Naive thymus-derived CD4-positive, alpha-beta T cell (primary cell): ENCODE measurements around the gene ROPN1. TPM values are rescaled to one million over a fixed set of nuclear protein-coding genes. Genes with fewer than 3 reads are reported as not detected.

Experiments
- ATAC-seq: fragments of 150-1000 bp; cut with Tn5 transposase; 2 replicates; pipeline ENCODE4 v1.10.0; 2021; ENCODE audit warnings: mild to moderate bottlenecking, moderate library complexity
- CTCF ChIA-PET: fragments of 350-600 bp; sonication (Branson Sonifier 250); formaldehyde crosslinking; loops from one replicate; lab custom pipeline; 2021; ENCODE audit warnings: antibody characterized with exemption; lab: Charles Lee
- POLR2A ChIA-PET: fragments of 350-600 bp; sonication (Branson Sonifier 250); formaldehyde crosslinking; loops from one replicate; lab custom pipeline; 2021; ENCODE audit warnings: antibody characterized with exemption, inconsistent platforms; lab: Charles Lee
- DNase-seq, 9 donors: peaks; one replicate each; pipeline versions ENCODE4 v3.0.0 to v3.0.0-alpha.2; 2020 to 2022; ENCODE audit warnings: mixed read lengths in 1 of 9
- H3K27ac ChIP-seq: one replicate; pipeline ENCODE4 v1.7.0; 2013; ENCODE audit warnings: mild to moderate bottlenecking, low read depth, low read length, moderate library complexity
- H3K27me3 ChIP-seq, 2 donors: one replicate each; pipeline ENCODE4 v1.7.0; 2013; ENCODE audit warnings: low read length in 2 of 2, mild to moderate bottlenecking in 2 of 2, moderate library complexity in 2 of 2; ENCODE audit not compliant: control insufficient read depth in 2 of 2, insufficient read depth in 2 of 2
- H3K36me3 ChIP-seq, 3 experiments: 1 replicate in 2 of 3; 2 replicates in 1 of 3; pipeline ENCODE4 v1.7.0; 2013; ENCODE audit warnings: low read length in 3 of 3, mild to moderate bottlenecking in 3 of 3, moderate library complexity in 1 of 3; ENCODE audit not compliant: insufficient read depth in 3 of 3, control insufficient read depth in 2 of 3
- H3K4me1 ChIP-seq, 2 donors: one replicate each; pipeline ENCODE4 v1.7.0; 2013; ENCODE audit warnings: low read length in 2 of 2, mild to moderate bottlenecking in 2 of 2, moderate library complexity in 1 of 2; ENCODE audit not compliant: control insufficient read depth in 2 of 2, insufficient read depth in 2 of 2
- H3K4me3 ChIP-seq: 2 replicates; pipeline ENCODE4 v1.7.0; 2013; ENCODE audit warnings: mild to moderate bottlenecking, low read length
- H3K9me3 ChIP-seq, 3 experiments: 1 replicate in 2 of 3; 2 replicates in 1 of 3; pipeline ENCODE4 v1.7.0; 2013; ENCODE audit warnings: low read length in 3 of 3; ENCODE audit not compliant: control insufficient read depth in 2 of 3
- H3K27ac Mint-ChIP-seq, 9 donors: one replicate each; pipeline ENCODE4 v1.8.0; 2020 to 2022; ENCODE audit warnings: mixed read lengths in 9 of 9, mild to moderate bottlenecking in 8 of 9, moderate library complexity in 5 of 9, inconsistent platforms in 2 of 9
- H3K27me3 Mint-ChIP-seq, 5 donors: one replicate each; pipeline ENCODE4 v1.8.0; 2021 to 2022; ENCODE audit warnings: mixed read lengths in 5 of 5, mild to moderate bottlenecking in 1 of 5
- H3K36me3 Mint-ChIP-seq, 5 donors: one replicate each; pipeline ENCODE4 v1.8.0; 2020 to 2022; ENCODE audit warnings: mixed read lengths in 5 of 5, mild to moderate bottlenecking in 3 of 5, inconsistent platforms in 1 of 5
- H3K4me1 Mint-ChIP-seq, 7 donors: one replicate each; pipeline ENCODE4 v1.8.0; 2020 to 2022; ENCODE audit warnings: mixed read lengths in 7 of 7, mild to moderate bottlenecking in 3 of 7, inconsistent platforms in 1 of 7
- H3K4me3 Mint-ChIP-seq, 10 donors: one replicate each; pipeline ENCODE4 v1.8.0; 2020 to 2022; ENCODE audit warnings: mild to moderate bottlenecking in 10 of 10, mixed read lengths in 10 of 10, moderate library complexity in 6 of 10, inconsistent platforms in 2 of 10
- H3K9me3 Mint-ChIP-seq, 11 donors: one replicate each; pipeline ENCODE4 v1.8.0; 2020 to 2022; ENCODE audit warnings: mixed read lengths in 11 of 11, mild to moderate bottlenecking in 4 of 11, inconsistent platforms in 1 of 11, moderate library complexity in 1 of 11
- intact Hi-C, 2 donors: fragments of 100-400 bp; cut with micrococcal nuclease; formaldehyde crosslinking; loops; one replicate each; pipeline ENCODE4 v1.15.1; 2023
- polyA plus RNA-seq, 2 donors: library from polyadenylated mRNA; unstranded; fragments of 300-500 nt; fragmentation: Illumina TruSeq; gene quantifications; one replicate each; pipeline ENCODE4 v1.2.3, GENCODE V29; 2021
- total RNA-seq, 6 experiments: library from RNA in 5 of 6; stranded (reverse) in 5 of 6; gene quantifications; 1 replicate in 5 of 6; 2 replicates in 1 of 6; pipeline ENCODE4 v1.2.3 and lab custom pipeline; 2021 to 2026

The ROPN1 gene
- total and polyA plus RNA-seq, 7 experiments from 2014 or later = not detected

GRCh38 chr3:123929325-123929724 is 62.6 kb downstream of the ROPN1 start:
- intact Hi-C loops = no loop called here
- H3K27ac ChIP-seq = no peak overlapping the region
- no peak for ATAC-seq
- H3K36me3 ChIP-seq = peaks cover 0 to 4% (median 0%) of the 10 kb centered on the region in 3 experiments
- ChIA-PET POLR2A (no interaction called here), CTCF (no interaction called here)
- Mint-ChIP-seq H3K9me3 (peaks cover 0 to 6% (median 2%) of the 10 kb centered on the region in 11 donors), H3K4me3 (no peak overlapping the region), H3K27ac (no peak overlapping the region), H3K36me3 (peaks cover 2 to 67% (median 48%) of the 10 kb centered on the region in 5 donors), H3K4me1 (no peaks in the 10 kb centered on the region), H3K27me3 (no peaks in the 10 kb centered on the region)
- H3K4me3 ChIP-seq = no peak overlapping the region
- H3K9me3 ChIP-seq = no peaks in the 10 kb centered on the region
- no peaks in the 10 kb centered on the region for H3K27me3 ChIP-seq
- DNase-seq = no peak
- no peaks in the 10 kb centered on the region for H3K4me1 ChIP-seq

- POLR2A ChIA-PET = no interaction called here
- Mint-ChIP-seq H3K9me3 (peaks cover 3 to 34% (median 23%) of the 10 kb centered on the region in 11 donors), H3K4me1 (no peaks in the 10 kb centered on the region), H3K36me3 (peaks cover 27 to 72% (median 60%) of the 10 kb centered on the region in 5 donors), H3K27me3 (no peaks in the 10 kb centered on the region), H3K4me3 (no peak overlapping the region), H3K27ac (no peak overlapping the region)
- intact Hi-C loops = no loop called here
- no peaks in the 10 kb centered on the region for H3K27me3 ChIP-seq
- H3K4me1 ChIP-seq = no peaks in the 10 kb centered on the region
- H3K4me3 ChIP-seq = no peak overlapping the region
- H3K9me3 ChIP-seq = peaks cover 0 to under 1% (median 0%) of the 10 kb centered on the region in 3 experiments
- no peak for ATAC-seq
- CTCF ChIA-PET = no interaction called here
- peaks cover 0 to 11% (median 0%) of the 10 kb centered on the region in 3 experiments for H3K36me3 ChIP-seq
- no peak overlapping the region for H3K27ac ChIP-seq
- no peak for DNase-seq
These were observed 65.5 kb downstream of the ROPN1 start for GRCh38 chr3:123926396-123926795.

DNA sequence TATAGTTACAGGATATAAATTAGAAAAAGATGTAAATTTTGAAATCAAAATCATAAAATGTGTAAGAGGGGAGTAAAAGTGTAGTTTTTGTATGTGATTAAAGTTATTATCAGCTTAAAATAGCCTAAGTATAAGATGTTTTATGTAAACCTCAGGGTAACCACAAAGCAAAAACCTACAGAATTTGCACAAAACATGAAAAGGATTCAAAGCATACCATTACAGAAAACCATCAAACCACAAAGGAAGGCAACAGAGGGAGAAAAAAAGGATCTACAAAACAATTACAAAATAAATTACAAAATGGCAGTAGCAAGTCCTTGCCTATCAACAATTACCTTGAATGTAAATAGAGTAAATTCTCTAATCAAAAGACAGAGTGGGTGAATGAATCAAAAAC is 71.1 kb downstream of the ROPN1 start:
- ChIA-PET CTCF (no interaction called here), POLR2A (no interaction called here)
- Mint-ChIP-seq H3K4me1 (peaks cover 0 to 5% (median 0%) of the 10 kb centered on the region in 7 donors), H3K4me3 (no peak overlapping the region), H3K27me3 (no peaks in the 10 kb centered on the region), H3K27ac (no peak overlapping the region), H3K36me3 (peaks cover 34 to 75% (median 67%) of the 10 kb centered on the region in 5 donors), H3K9me3 (peaks cover 16 to 54% (median 34%) of the 10 kb centered on the region in 11 donors)
- intact Hi-C loops = no loop called here
- no peak for DNase-seq
- Histone ChIP-seq H3K27me3 (no peaks in the 10 kb centered on the region), H3K4me1 (no peaks in the 10 kb centered on the region), H3K4me3 (no peak overlapping the region), H3K9me3 (peaks cover 4 to 9% (median 8%) of the 10 kb centered on the region in 3 experiments), H3K27ac (no peak overlapping the region), H3K36me3 (peaks cover 0 to 20% (median 0%) of the 10 kb centered on the region in 3 experiments)
- no peak for ATAC-seq

GRCh38 chr3:123920383-123920782 is 71.5 kb downstream of the ROPN1 start:
- no peak overlapping the region for H3K27ac Mint-ChIP-seq
- H3K4me3 Mint-ChIP-seq = no peak overlapping the region
- ChIA-PET POLR2A (no interaction called here), CTCF (no interaction called here)
- peaks cover 35 to 72% (median 68%) of the 10 kb centered on the region in 5 donors for H3K36me3 Mint-ChIP-seq
- intact Hi-C loops = no loop called here
- H3K9me3 Mint-ChIP-seq = peaks cover 16 to 54% (median 34%) of the 10 kb centered on the region in 11 donors
- no peak for ATAC-seq
- no peaks in the 10 kb centered on the region for H3K27me3 Mint-ChIP-seq
- H3K27me3 ChIP-seq = no peaks in the 10 kb centered on the region
- DNase-seq = no peak
- peaks cover 0 to 20% (median 0%) of the 10 kb centered on the region in 3 experiments for H3K36me3 ChIP-seq
- peaks cover 0 to 5% (median 0%) of the 10 kb centered on the region in 7 donors for H3K4me1 Mint-ChIP-seq
- no peaks in the 10 kb centered on the region for H3K4me1 ChIP-seq
- no peak overlapping the region for H3K27ac ChIP-seq
- peaks cover 4 to 9% (median 8%) of the 10 kb centered on the region in 3 experiments for H3K9me3 ChIP-seq
- no peak overlapping the region for H3K4me3 ChIP-seq

DNA sequence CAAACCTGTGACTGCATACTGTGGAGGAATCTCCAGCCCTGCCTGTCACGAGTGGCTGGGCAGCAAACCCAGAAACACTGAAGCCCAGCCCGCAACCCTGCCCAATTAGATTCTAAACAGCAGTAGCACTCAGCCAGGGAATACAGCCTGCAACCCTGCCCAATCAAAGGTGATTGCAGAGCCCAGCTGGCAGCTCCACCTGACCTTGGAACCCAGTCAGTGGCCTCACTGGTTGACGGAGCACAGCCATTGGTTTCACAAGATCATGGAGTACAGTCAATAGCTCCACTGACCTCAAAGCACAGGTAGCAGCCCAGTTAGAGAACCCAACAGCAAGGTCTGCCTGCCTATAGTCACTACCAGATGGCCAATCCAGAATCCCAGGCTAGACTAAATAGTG is 72.6 kb downstream of the ROPN1 start:
- Histone ChIP-seq H3K4me3 (no peak overlapping the region), H3K4me1 (no peaks in the 10 kb centered on the region), H3K27ac (no peak overlapping the region), H3K27me3 (no peaks in the 10 kb centered on the region), H3K9me3 (peaks cover 4 to 9% (median 8%) of the 10 kb centered on the region in 3 experiments), H3K36me3 (peaks cover 0 to 17% (median 0%) of the 10 kb centered on the region in 3 experiments)
- ChIA-PET POLR2A (no interaction called here), CTCF (no interaction called here)
- H3K9me3 Mint-ChIP-seq = peaks cover 16 to 50% (median 34%) of the 10 kb centered on the region in 11 donors
- ATAC-seq = no peak
- intact Hi-C loops = no loop called here
- H3K27me3 Mint-ChIP-seq = no peaks in the 10 kb centered on the region
- no peak for DNase-seq
- H3K36me3 Mint-ChIP-seq = peaks cover 35 to 70% (median 64%) of the 10 kb centered on the region in 5 donors
- no peak overlapping the region for H3K27ac Mint-ChIP-seq
- H3K4me3 Mint-ChIP-seq = no peak overlapping the region
- H3K4me1 Mint-ChIP-seq = peaks cover 0 to 5% (median 0%) of the 10 kb centered on the region in 7 donors

Other genes with a start within 250 kb of the ROPN1 start
- 1 to 10 TPM in 1 of 5 experiments, under 1 TPM in 2, not detected in 2; 0.07 to 2.3 (median 0.35) TPM for gene MYLK, start 107.8 kb downstream of the ROPN1 start, total RNA-seq
- gene MYLK, start 107.8 kb downstream of the ROPN1 start, polyA plus RNA-seq = under 1 TPM; 0.17 to 0.28 TPM
- 10 to 100 TPM; 24.6 to 48.1 (median 37.3) TPM for gene CCDC14, start 30.9 kb downstream of the ROPN1 start, total RNA-seq
- gene CCDC14, start 30.9 kb downstream of the ROPN1 start, polyA plus RNA-seq = 1 to 10 TPM; 5.3 to 7.5 TPM
- gene KALRN, start 41.2 kb upstream of the ROPN1 start, total RNA-seq = 10 to 100 TPM in 3 of 5 experiments, 1 to 10 TPM in 1, not detected in 1; 7.4 to 20.3 (median 15.0) TPM
- gene KALRN, start 41.2 kb upstream of the ROPN1 start, polyA plus RNA-seq = 1 to 10 TPM in 1 of 2 donors, under 1 TPM in 1; 0.15 to 1.1 TPM